ENCODE measurements around the gene STX19. TPM values are rescaled to one million over a fixed set of nuclear protein-coding genes. Genes with fewer than 3 reads are reported as not detected.

The STX19 gene
- total and polyA plus RNA-seq, 2 of the 13 experiments (the other 11 are each of a cell fraction or from before 2014, with no cell fraction given), result not detected

GRCh38 chr3:93979850-93980676 is 48.3 kb downstream of the STX19 start, which contains the start of gene ARL13B (continued):
- TF ChIP-seq ZBTB34 (CRISPR knock-in tag; IDR thresholded peaks at IDR 0.05) (no peak), ZSCAN31 (CRISPR knock-in tag; IDR thresholded peaks at IDR 0.05; ENCODE audit: low read depth) (peak; percentile 27; the same call in 1 of the 2 replicates), ELF3 (CRISPR knock-in tag; IDR thresholded peaks at IDR 0.05) (peak; percentile 50; the same call in 1 of the 2 replicates), SIN3B (IDR thresholded peaks at IDR 0.05; ENCODE audit: low read length) (peak; percentile 83), ARNT (IDR thresholded peaks at IDR 0.05) (no peak), SP1 (IDR thresholded peaks at IDR 0.05) (no peak), SP1 (CRISPR knock-in tag; IDR thresholded peaks at IDR 0.05) (peak; percentile 76), ZKSCAN8 (CRISPR knock-in tag; IDR thresholded peaks at IDR 0.05; ENCODE audit: borderline replicate concordance) (no peak), ZBTB14 (CRISPR knock-in tag; IDR thresholded peaks at IDR 0.05) (no peak), LCORL (IDR thresholded peaks at IDR 0.05) (no peak), LCORL (CRISPR knock-in tag; IDR thresholded peaks at IDR 0.05) (0 out of 2 replicates have a peak, but pooled peaks have one; percentile 12), SNAPC2 (CRISPR knock-in tag; IDR thresholded peaks at IDR 0.05) (no peak), ZFP37 (CRISPR knock-in tag; IDR thresholded peaks at IDR 0.05; ENCODE audit: borderline replicate concordance) (no peak), FOXC1 (CRISPR knock-in tag; IDR thresholded peaks at IDR 0.05; ENCODE audit: borderline replicate concordance) (peak; percentile 78; the same call in 1 of the 2 replicates), SALL2 (CRISPR knock-in tag; IDR thresholded peaks at IDR 0.05) (no peak), KDM2A (CRISPR knock-in tag; IDR thresholded peaks at IDR 0.05; ENCODE audit: borderline replicate concordance, low read depth) (peak; percentile 93), ZNF350 (CRISPR knock-in tag; IDR thresholded peaks at IDR 0.05; ENCODE audit: borderline replicate concordance, low read depth) (peak; percentile 43; the same call in 1 of the 2 replicates)
- TF ChIP-seq, protein P1, sequence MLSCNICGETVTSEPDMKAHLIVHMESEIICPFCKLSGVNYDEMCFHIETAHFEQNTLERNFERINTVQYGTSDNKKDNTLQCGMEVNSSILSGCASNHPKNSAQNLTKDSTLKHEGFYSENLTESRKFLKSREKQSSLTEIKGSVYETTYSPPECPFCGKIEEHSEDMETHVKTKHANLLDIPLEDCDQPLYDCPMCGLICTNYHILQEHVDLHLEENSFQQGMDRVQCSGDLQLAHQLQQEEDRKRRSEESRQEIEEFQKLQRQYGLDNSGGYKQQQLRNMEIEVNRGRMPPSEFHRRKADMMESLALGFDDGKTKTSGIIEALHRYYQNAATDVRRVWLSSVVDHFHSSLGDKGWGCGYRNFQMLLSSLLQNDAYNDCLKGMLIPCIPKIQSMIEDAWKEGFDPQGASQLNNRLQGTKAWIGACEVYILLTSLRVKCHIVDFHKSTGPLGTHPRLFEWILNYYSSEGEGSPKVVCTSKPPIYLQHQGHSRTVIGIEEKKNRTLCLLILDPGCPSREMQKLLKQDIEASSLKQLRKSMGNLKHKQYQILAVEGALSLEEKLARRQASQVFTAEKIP (CRISPR knock-in tag; IDR thresholded peaks at IDR 0.05; ENCODE audit: borderline replicate concordance), result no peak
- TF ChIP-seq, protein P2, sequence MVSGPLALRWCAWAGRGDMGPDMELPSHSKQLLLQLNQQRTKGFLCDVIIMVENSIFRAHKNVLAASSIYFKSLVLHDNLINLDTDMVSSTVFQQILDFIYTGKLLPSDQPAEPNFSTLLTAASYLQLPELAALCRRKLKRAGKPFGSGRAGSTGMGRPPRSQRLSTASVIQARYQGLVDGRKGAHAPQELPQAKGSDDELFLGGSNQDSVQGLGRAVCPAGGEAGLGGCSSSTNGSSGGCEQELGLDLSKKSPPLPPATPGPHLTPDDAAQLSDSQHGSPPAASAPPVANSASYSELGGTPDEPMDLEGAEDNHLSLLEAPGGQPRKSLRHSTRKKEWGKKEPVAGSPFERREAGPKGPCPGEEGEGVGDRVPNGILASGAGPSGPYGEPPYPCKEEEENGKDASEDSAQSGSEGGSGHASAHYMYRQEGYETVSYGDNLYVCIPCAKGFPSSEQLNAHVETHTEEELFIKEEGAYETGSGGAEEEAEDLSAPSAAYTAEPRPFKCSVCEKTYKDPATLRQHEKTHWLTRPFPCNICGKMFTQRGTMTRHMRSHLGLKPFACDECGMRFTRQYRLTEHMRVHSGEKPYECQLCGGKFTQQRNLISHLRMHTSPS (CRISPR knock-in tag; IDR thresholded peaks at IDR 0.05; ENCODE audit: low read depth), result no peak
- TF ChIP-seq, protein P3, sequence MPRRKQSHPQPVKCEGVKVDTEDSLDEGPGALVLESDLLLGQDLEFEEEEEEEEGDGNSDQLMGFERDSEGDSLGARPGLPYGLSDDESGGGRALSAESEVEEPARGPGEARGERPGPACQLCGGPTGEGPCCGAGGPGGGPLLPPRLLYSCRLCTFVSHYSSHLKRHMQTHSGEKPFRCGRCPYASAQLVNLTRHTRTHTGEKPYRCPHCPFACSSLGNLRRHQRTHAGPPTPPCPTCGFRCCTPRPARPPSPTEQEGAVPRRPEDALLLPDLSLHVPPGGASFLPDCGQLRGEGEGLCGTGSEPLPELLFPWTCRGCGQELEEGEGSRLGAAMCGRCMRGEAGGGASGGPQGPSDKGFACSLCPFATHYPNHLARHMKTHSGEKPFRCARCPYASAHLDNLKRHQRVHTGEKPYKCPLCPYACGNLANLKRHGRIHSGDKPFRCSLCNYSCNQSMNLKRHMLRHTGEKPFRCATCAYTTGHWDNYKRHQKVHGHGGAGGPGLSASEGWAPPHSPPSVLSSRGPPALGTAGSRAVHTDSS (CRISPR knock-in tag; conservative IDR thresholded peaks at IDR 0.05), result no peak
- TF ChIP-seq, protein P4, sequence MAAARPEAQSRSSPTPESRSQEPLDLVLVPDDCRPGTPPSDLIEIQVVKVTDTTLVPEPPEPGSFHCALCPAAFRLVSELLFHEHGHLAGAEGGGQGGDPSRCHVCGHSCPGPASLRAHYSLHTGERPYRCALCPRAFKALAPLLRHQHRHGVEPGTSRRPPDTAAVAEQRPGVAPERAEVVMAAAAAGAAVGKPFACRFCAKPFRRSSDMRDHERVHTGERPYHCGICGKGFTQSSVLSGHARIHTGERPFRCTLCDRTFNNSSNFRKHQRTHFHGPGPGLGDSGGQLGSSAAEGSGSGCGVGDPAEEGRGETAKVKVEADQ (CRISPR knock-in tag; IDR thresholded peaks at IDR 0.05; ENCODE audit: borderline replicate concordance), result no peak
